SK-N-SH treated with all-trans-retinoic acid at 6 μM for 48 hours (cell line): ENCODE data around the gene DNASE2.

Source experiments
- ATAC-seq: fragments of 200-7000 bp; cut with Tn5 transposase; 3 replicates; pipeline ENCODE4 v1.9.1; 2020; ENCODE audit warnings: mild to moderate bottlenecking, moderate library complexity
- ARNTL ChIP-seq: fragments of 450-650 bp; formaldehyde crosslinking; IDR thresholded peaks from 2 replicates; pipeline ENCODE4 v1.5.0; 2020; ENCODE audit warnings: low read depth, mild to moderate bottlenecking, moderate library complexity, borderline replicate concordance
- BACH2 ChIP-seq: fragments of 250-450 bp; sonication (Bioruptor Pico); IDR thresholded peaks from 2 replicates; pipeline ENCODE4 v1.9.0; 2021; ENCODE audit warnings: mild to moderate bottlenecking, borderline replicate concordance
- CSDC2 ChIP-seq: fragments of 250-450 bp; sonication (Bioruptor Pico); IDR thresholded peaks from 2 replicates; pipeline ENCODE4 v1.5.0; 2020; ENCODE audit warnings: mild to moderate bottlenecking, moderate library complexity
- ESRRG ChIP-seq: fragments of 250-450 bp; sonication (Bioruptor Pico); IDR thresholded peaks from 2 replicates; pipeline ENCODE4 v1.6.1; 2021; ENCODE audit warnings: mild to moderate bottlenecking
- GLIS3 ChIP-seq: fragments of 250-450 bp; sonication (Bioruptor Pico); IDR thresholded peaks from 2 replicates; pipeline ENCODE4 v1.5.0; 2020; ENCODE audit warnings: mild to moderate bottlenecking, moderate library complexity
- ISL1 ChIP-seq: fragments of 250-450 bp; sonication (Bioruptor Pico); IDR thresholded peaks from 2 replicates; pipeline ENCODE4 v2.1.2; 2022; ENCODE audit warnings: mild to moderate bottlenecking, moderate library complexity
- OSR1 ChIP-seq: fragments of 250-450 bp; sonication (Bioruptor Pico); IDR thresholded peaks from 2 replicates; pipeline ENCODE4 v1.8.0; 2022; ENCODE audit warnings: moderate library complexity, mild to moderate bottlenecking, inconsistent platforms
- PPARA ChIP-seq: fragments of 250-450 bp; sonication (Bioruptor Pico); IDR thresholded peaks from 2 replicates; pipeline ENCODE4 v1.5.0; 2020; ENCODE audit warnings: mild to moderate bottlenecking, borderline replicate concordance
- SNAI2 ChIP-seq: fragments of 250-450 bp; sonication (Bioruptor Pico); IDR thresholded peaks from 2 replicates; pipeline ENCODE4 v1.5.0; 2020; ENCODE audit warnings: mild to moderate bottlenecking, moderate library complexity
- TCF4 ChIP-seq: fragments of 250-450 bp; sonication (Bioruptor Pico); IDR thresholded peaks from 2 replicates; pipeline ENCODE4 v1.8.0; 2021; ENCODE audit warnings: mild to moderate bottlenecking, moderate library complexity, borderline replicate concordance
- TOX ChIP-seq: fragments of 250-450 bp; sonication (Bioruptor Pico); IDR thresholded peaks from 2 replicates; pipeline ENCODE4 v1.8.0; 2021; ENCODE audit warnings: mild to moderate bottlenecking, moderate library complexity, borderline replicate concordance
- ZC3H10 ChIP-seq: fragments of 250-450 bp; sonication (Bioruptor Pico); IDR thresholded peaks from 2 replicates; pipeline ENCODE4 v1.5.1; 2021; ENCODE audit warnings: mild to moderate bottlenecking, moderate library complexity
- ZFP3 ChIP-seq: fragments of 250-450 bp; sonication (Bioruptor Pico); IDR thresholded peaks from 2 replicates; pipeline ENCODE4 v1.5.0; 2020; ENCODE audit warnings: mild to moderate bottlenecking, moderate library complexity
- ZFP30 ChIP-seq: fragments of 450-650 bp; formaldehyde crosslinking; IDR thresholded peaks from 2 replicates; pipeline ENCODE4 v1.5.0; 2022; ENCODE audit warnings: mild to moderate bottlenecking, moderate library complexity
- ZNF565 ChIP-seq: fragments of 450-650 bp; formaldehyde crosslinking; conservative IDR thresholded peaks from 2 replicates; pipeline ENCODE4 v1.5.0; 2020; ENCODE audit warnings: low read depth, mild to moderate bottlenecking, moderate library complexity
- ZNF70 ChIP-seq: fragments of 450-650 bp; formaldehyde crosslinking; IDR thresholded peaks from 2 replicates; pipeline ENCODE4 v1.5.0; 2020; ENCODE audit warnings: mild to moderate bottlenecking, moderate library complexity
- ZNF8 ChIP-seq: fragments of 450-650 bp; formaldehyde crosslinking; IDR thresholded peaks from 2 replicates; pipeline ENCODE4 v1.5.0; 2020; ENCODE audit warnings: mild to moderate bottlenecking, moderate library complexity
- TF ChIP-seq, protein P1 (sequence below): fragments of 250-450 bp; sonication (Bioruptor Pico); IDR thresholded peaks from 2 replicates; pipeline ENCODE4 v1.5.0; 2020; ENCODE audit warnings: mild to moderate bottlenecking, moderate library complexity
- TF ChIP-seq, protein P2 (sequence below): fragments of 250-450 bp; sonication (Bioruptor Pico); IDR thresholded peaks from 2 replicates; pipeline ENCODE4 v1.8.0; 2021; ENCODE audit warnings: low read depth, mild to moderate bottlenecking, moderate library complexity, borderline replicate concordance
- TF ChIP-seq, protein P3 (sequence below): fragments of 250-450 bp; sonication (Bioruptor Pico); IDR thresholded peaks from 2 replicates; pipeline ENCODE4 v1.5.1; 2020; ENCODE audit warnings: low read depth, mild to moderate bottlenecking, moderate library complexity
- TF ChIP-seq, protein P4 (sequence below): fragments of 250-450 bp; sonication (Bioruptor Pico); IDR thresholded peaks from 2 replicates; pipeline ENCODE4 v1.8.0; 2020; ENCODE audit warnings: mild to moderate bottlenecking, moderate library complexity, borderline replicate concordance

DNASE2 gene

DNA sequence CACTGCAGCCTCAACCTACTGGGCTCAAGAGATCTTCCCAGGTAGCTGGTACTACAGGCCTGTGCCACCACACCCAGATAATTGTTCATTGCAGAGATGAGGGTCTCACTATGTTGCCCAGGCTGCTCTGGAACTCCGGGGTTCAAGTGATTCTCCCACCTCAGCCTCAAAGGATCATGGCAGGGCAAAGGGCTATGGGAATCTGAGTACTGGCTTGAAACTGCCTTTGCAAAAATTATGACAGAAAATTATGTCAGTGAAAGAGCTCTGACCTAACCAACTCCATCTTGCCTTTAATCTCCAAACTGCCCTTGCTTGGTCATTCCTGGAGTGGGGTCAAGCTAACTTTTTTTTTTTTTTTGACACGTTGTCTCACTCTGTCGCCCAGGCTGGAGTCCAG is 1.3 kb upstream of the DNASE2 start:
- TF ChIP-seq ESRRG (no peak), ISL1 (CRISPR knock-in tag) (no peak), GLIS3 (CRISPR knock-in tag) (no peak), ZNF565 (CRISPR knock-in tag) (no peak), TCF4 (no peak), BACH2 (CRISPR knock-in tag) (no peak)
- TF ChIP-seq, protein P1, sequence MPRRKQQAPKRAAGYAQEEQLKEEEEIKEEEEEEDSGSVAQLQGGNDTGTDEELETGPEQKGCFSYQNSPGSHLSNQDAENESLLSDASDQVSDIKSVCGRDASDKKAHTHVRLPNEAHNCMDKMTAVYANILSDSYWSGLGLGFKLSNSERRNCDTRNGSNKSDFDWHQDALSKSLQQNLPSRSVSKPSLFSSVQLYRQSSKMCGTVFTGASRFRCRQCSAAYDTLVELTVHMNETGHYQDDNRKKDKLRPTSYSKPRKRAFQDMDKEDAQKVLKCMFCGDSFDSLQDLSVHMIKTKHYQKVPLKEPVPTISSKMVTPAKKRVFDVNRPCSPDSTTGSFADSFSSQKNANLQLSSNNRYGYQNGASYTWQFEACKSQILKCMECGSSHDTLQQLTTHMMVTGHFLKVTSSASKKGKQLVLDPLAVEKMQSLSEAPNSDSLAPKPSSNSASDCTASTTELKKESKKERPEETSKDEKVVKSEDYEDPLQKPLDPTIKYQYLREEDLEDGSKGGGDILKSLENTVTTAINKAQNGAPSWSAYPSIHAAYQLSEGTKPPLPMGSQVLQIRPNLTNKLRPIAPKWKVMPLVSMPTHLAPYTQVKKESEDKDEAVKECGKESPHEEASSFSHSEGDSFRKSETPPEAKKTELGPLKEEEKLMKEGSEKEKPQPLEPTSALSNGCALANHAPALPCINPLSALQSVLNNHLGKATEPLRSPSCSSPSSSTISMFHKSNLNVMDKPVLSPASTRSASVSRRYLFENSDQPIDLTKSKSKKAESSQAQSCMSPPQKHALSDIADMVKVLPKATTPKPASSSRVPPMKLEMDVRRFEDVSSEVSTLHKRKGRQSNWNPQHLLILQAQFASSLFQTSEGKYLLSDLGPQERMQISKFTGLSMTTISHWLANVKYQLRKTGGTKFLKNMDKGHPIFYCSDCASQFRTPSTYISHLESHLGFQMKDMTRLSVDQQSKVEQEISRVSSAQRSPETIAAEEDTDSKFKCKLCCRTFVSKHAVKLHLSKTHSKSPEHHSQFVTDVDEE (CRISPR knock-in tag) = no peak
- no peak for ATAC-seq

DNA sequence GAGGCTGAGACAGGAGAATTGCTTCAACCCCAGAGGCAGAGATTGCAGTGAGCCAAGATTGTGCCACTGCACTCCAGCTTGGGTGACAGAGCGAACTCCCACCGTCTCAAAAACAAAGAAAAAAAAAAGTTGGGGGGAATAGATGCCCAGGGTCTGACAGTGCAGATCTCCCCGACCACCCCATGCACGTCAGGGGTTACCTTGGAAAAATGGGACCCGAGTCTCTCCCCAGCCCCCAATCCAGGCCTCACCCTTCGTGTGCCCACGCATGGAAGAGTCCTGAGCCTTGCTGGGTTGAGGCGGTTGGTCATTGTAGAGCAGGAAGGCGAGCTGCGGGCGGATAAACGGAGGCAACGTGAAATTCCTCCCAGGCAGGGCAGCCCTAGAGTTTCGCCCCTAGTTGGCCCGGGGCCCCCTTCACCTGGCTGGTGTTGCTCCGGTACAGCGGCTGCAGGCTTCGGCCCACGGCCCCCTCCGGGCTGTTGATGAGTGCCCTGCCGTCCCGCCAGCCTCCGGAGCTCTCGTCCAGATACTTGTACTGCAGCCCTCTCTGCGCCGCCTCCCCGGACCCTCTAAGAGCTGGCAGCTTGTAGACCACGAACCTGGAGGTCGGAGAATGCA is 588 bp downstream of the DNASE2 start:
- peak; percentile 73 for ATAC-seq
- TF ChIP-seq BACH2 (CRISPR knock-in tag) (no peak), SNAI2 (CRISPR knock-in tag) (no peak), CSDC2 (CRISPR knock-in tag) (no peak), ZFP3 (CRISPR knock-in tag) (no peak), ZC3H10 (no peak), ZNF565 (CRISPR knock-in tag) (no peak), OSR1 (CRISPR knock-in tag) (no peak), ESRRG (no peak), GLIS3 (CRISPR knock-in tag) (no peak), TCF4 (no peak), ZNF70 (CRISPR knock-in tag) (no peak), ZNF8 (CRISPR knock-in tag) (no peak), ARNTL (no peak), ZFP30 (CRISPR knock-in tag) (no peak), TOX (no peak), PPARA (no peak)
- TF ChIP-seq, protein P2, sequence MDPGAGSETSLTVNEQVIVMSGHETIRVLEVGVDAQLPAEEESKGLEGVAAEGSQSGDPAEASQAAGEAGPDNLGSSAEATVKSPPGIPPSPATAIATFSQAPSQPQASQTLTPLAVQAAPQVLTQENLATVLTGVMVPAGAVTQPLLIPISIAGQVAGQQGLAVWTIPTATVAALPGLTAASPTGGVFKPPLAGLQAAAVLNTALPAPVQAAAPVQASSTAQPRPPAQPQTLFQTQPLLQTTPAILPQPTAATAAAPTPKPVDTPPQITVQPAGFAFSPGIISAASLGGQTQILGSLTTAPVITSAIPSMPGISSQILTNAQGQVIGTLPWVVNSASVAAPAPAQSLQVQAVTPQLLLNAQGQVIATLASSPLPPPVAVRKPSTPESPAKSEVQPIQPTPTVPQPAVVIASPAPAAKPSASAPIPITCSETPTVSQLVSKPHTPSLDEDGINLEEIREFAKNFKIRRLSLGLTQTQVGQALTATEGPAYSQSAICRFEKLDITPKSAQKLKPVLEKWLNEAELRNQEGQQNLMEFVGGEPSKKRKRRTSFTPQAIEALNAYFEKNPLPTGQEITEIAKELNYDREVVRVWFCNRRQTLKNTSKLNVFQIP (CRISPR knock-in tag) = no peak
- TF ChIP-seq, protein P3, sequence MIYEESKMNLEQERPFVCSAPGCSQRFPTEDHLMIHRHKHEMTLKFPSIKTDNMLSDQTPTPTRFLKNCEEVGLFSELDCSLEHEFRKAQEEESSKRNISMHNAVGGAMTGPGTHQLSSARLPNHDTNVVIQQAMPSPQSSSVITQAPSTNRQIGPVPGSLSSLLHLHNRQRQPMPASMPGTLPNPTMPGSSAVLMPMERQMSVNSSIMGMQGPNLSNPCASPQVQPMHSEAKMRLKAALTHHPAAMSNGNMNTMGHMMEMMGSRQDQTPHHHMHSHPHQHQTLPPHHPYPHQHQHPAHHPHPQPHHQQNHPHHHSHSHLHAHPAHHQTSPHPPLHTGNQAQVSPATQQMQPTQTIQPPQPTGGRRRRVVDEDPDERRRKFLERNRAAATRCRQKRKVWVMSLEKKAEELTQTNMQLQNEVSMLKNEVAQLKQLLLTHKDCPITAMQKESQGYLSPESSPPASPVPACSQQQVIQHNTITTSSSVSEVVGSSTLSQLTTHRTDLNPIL (CRISPR knock-in tag) = no peak
- TF ChIP-seq, protein P1 (CRISPR knock-in tag) = no peak
- TF ChIP-seq, protein P4, sequence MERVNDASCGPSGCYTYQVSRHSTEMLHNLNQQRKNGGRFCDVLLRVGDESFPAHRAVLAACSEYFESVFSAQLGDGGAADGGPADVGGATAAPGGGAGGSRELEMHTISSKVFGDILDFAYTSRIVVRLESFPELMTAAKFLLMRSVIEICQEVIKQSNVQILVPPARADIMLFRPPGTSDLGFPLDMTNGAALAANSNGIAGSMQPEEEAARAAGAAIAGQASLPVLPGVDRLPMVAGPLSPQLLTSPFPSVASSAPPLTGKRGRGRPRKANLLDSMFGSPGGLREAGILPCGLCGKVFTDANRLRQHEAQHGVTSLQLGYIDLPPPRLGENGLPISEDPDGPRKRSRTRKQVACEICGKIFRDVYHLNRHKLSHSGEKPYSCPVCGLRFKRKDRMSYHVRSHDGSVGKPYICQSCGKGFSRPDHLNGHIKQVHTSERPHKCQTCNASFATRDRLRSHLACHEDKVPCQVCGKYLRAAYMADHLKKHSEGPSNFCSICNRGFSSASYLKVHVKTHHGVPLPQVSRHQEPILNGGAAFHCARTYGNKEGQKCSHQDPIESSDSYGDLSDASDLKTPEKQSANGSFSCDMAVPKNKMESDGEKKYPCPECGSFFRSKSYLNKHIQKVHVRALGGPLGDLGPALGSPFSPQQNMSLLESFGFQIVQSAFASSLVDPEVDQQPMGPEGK (CRISPR knock-in tag) = no peak
